HG03066 (cell line): ENCODE data around the gene NINJ2.

Source experiments
- ATAC-seq: cut with Tn5 transposase; IDR thresholded peaks from one replicate; pipeline ENCODE4 v1.9.1; 2021; ENCODE audit warnings: low read depth; ENCODE audit not compliant: unreplicated experiment

NINJ2 gene

GRCh38 chr12:573232-573631 is 90.0 kb downstream of the NINJ2 start:
- no peak for ATAC-seq

- no peak for ATAC-seq
Measured at GRCh38 chr12:572532-572899, 90.7 kb downstream of the NINJ2 start.

GRCh38 chr12:571795-572531 is 91.3 kb downstream of the NINJ2 start:
- no peak for ATAC-seq

GRCh38 chr12:570921-571794 is 92.1 kb downstream of the NINJ2 start:
- no peak for ATAC-seq

GRCh38 chr12:570435-570920 is 92.8 kb downstream of the NINJ2 start:
- no peak for ATAC-seq

- ATAC-seq, result peak; percentile 70
Measured at GRCh38 chr12:569803-570434, 93.3 kb downstream of the NINJ2 start.

- no peak for ATAC-seq
Measured at GRCh38 chr12:569091-569676, 94.1 kb downstream of the NINJ2 start.

GRCh38 chr12:568486-568885 is 94.8 kb downstream of the NINJ2 start:
- ATAC-seq, result no peak

- no peak for ATAC-seq
Measured at GRCh38 chr12:565589-566105, 97.6 kb downstream of the NINJ2 start.

GRCh38 chr12:565161-565560 is 98.1 kb downstream of the NINJ2 start:
- ATAC-seq, result no peak

- no peak for ATAC-seq
Measured at GRCh38 chr12:563787-564298, 99.4 kb downstream of the NINJ2 start.

GRCh38 chr12:563250-563781 is 99.9 kb downstream of the NINJ2 start:
- ATAC-seq, result no peak

GRCh38 chr12:562634-563033 is 100.6 kb downstream of the NINJ2 start:
- no peak for ATAC-seq

- ATAC-seq, result no peak
Measured at GRCh38 chr12:561908-562593, 101.2 kb downstream of the NINJ2 start.

- no peak for ATAC-seq
Measured at GRCh38 chr12:561391-561705, 101.9 kb downstream of the NINJ2 start.

GRCh38 chr12:560691-561390 is 102.4 kb downstream of the NINJ2 start:
- ATAC-seq, result no peak

GRCh38 chr12:559906-560455 is 103.3 kb downstream of the NINJ2 start:
- no peak for ATAC-seq

- no peak for ATAC-seq
Measured at GRCh38 chr12:559208-559905, 103.9 kb downstream of the NINJ2 start.
